ENCODE results near the gene PRDM5.

- TF ChIP-seq EP300 (IDR thresholded peaks at IDR 0.05) (no peak), CTCF (IDR thresholded peaks at IDR 0.05) (no peak), POLR2A (IDR thresholded peaks at IDR 0.05) (no peak), POLR2AphosphoS5 (IDR thresholded peaks at IDR 0.05) (no peak)
Measured at GRCh38 chr4:120915336-120915735, 7.2 kb downstream of the PRDM5 start.
